Endometrial microvascular endothelial cells (primary cell): ENCODE measurements around the gene SLC22A1. TPM values are rescaled to one million over a fixed set of nuclear protein-coding genes. Genes with fewer than 3 reads are reported as not detected.
"Not testable (repeated sequence)": the region's sequence is repeated elsewhere in the genome, so short reads cannot be mapped to it uniquely, and the experiment has no call there.

ENCODE experiments used
- in situ Hi-C: cut with HindIII; loops from 2 replicates; pipeline ENCODE4 v1.10.0; 2017; ENCODE audit warnings: low sequenced_read_pairs, low pct_unique_long_range_greater_than_20kb; ENCODE audit errors: inconsistent ontology term
- total RNA-seq: library from RNA; depleted of rRNA; stranded (reverse); fragments of >200 nt; gene quantifications from one replicate; pipeline ENCODE4 v1.2.3, GENCODE V29; 2015; ENCODE audit errors: inconsistent ontology term

The SLC22A1 gene
- total RNA-seq, 1 donor from 2014 or later: not detected

GRCh38 chr6:160116411-160116810 is 5.2 kb upstream of the SLC22A1 start:
- in situ Hi-C loops: no loop called here

GRCh38 chr6:160117137-160117536 is 4.5 kb upstream of the SLC22A1 start:
- in situ Hi-C loops: no loop called here

GRCh38 chr6:160118620-160119229 is 2.9 kb upstream of the SLC22A1 start:
- in situ Hi-C loops: no loop called here

GRCh38 chr6:160120087-160120486 is 1.5 kb upstream of the SLC22A1 start:
- in situ Hi-C loops: no loop called here

GRCh38 chr6:160121981-160122380 is 366 bp downstream of the SLC22A1 start:
- in situ Hi-C loops: no loop called here

- in situ Hi-C loops: no loop called here
Measured at GRCh38 chr6:160122744-160123143, 1.1 kb downstream of the SLC22A1 start.

GRCh38 chr6:160124007-160124406 is 2.4 kb downstream of the SLC22A1 start:
- in situ Hi-C loops: no loop called here

GRCh38 chr6:160124605-160125004 is 3.0 kb downstream of the SLC22A1 start:
- in situ Hi-C loops: no loop called here

GRCh38 chr6:160125105-160125504 is 3.5 kb downstream of the SLC22A1 start:
- in situ Hi-C loops: not testable (repeated sequence)

- in situ Hi-C loops: no loop called here
Measured at GRCh38 chr6:160127270-160128124, 5.9 kb downstream of the SLC22A1 start.

- in situ Hi-C loops: no loop called here
Measured at GRCh38 chr6:160128125-160128683, 6.6 kb downstream of the SLC22A1 start.

- in situ Hi-C loops: no loop called here
Measured at GRCh38 chr6:160128879-160129516, 7.4 kb downstream of the SLC22A1 start.

GRCh38 chr6:160129881-160130615 is 8.4 kb downstream of the SLC22A1 start:
- in situ Hi-C loops: no loop called here

GRCh38 chr6:160130729-160131484 is 9.3 kb downstream of the SLC22A1 start:
- in situ Hi-C loops: no loop called here

- in situ Hi-C loops: no loop called here
Measured at GRCh38 chr6:160131636-160132296, 10.2 kb downstream of the SLC22A1 start.

GRCh38 chr6:160132297-160132637 is 10.7 kb downstream of the SLC22A1 start:
- in situ Hi-C loops: no loop called here

GRCh38 chr6:160132776-160133338 is 11.2 kb downstream of the SLC22A1 start:
- in situ Hi-C loops: no loop called here
